Measurements from ENCODE around the gene LDLRAD3.

Gene LDLRAD3

GRCh38 chr11:36053862-36054261 lies 110.0 kb downstream of the LDLRAD3 start:
- no peak for DNase-seq

DNA sequence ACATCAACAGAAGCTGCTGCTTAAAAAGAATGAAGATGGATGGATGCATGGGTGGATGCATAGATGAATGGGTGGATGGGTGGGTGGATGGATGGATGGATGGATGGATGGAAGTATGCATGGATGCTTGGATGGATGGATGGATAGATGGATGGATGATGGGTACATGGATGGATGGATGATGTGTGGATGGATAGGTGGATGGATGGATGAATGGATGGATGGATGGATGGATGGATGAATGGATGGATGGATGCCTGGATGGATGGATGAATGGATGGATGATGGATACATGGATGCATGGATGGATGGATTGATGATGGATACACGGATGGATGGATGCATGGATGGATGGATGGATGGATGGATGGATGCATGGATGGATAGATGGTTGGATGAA lies 110.8 kb downstream of the LDLRAD3 start:
- DNase-seq = no peak

DNA sequence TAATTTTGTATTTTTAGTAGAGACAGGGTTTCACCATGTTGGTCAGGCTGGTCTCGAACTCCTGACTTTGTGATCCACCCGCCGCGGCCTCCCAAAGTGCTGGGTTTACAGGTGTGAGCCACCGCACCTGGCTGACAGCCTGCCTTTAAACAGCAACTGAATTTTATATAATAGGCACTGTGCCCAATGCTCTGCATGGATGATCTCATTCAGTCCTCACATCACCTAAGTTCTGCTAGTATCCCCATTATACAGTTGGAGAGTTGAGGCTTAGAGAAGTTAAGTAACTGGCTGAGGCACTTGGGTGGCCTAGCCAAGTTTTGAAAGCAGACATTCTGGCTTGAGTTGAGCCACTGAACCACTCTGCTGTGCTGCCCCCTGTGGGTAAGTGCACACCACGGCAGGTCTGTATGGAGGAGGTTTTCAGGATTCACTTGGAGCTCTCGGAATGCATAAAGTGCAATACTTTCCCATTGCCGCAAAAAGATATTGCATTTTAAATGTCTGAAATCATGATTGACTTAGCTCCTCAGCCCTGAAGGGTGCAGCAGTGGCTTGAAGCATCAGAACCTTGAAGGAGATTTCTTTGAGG lies 112.4 kb downstream of the LDLRAD3 start:
- DNase-seq = no peak

GRCh38 chr11:36057379-36058042 lies 113.6 kb downstream of the LDLRAD3 start:
- DNase-seq = no peak

DNA sequence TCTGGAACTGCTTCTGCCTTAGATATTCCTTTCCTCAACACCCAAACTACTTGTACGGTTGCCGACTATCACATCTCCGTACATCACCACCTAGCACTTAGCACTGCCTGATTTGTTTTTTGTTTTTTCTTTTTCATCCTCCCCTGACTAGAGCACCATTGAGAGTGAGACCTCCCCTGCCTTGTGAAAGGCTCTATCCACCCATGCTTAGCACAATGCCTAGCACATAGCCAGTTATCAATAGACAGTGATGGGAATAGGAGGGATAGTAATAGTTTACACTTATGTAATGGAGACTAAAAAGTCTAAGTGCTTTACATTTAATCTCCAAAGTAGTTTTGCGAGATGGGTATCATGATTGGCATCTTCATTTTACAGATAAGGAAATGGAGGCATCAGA lies 115.8 kb downstream of the LDLRAD3 start:
- DNase-seq = no peak

GRCh38 chr11:36060926-36061325 lies 117.1 kb downstream of the LDLRAD3 start:
- no peak for DNase-seq

DNA sequence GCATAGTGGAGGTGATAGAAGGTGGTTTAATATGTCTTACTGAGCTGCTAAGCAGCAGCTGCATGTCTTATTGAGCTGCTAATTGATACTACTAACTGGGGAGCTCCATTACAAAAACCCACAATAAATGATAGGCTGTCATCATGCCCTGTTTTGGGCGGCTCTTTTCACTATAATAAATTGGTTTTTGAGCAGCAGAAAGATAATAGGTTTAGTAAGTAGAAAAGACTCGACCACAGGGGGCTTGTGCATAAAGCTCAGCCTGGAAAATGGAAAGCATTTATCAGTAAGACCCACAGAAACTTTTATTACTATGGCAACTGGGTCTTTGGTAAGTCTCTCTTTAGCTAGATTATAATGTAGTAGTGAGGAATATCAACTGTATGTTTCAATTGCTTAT lies 117.6 kb downstream of the LDLRAD3 start:
- no peak for DNase-seq

DNA sequence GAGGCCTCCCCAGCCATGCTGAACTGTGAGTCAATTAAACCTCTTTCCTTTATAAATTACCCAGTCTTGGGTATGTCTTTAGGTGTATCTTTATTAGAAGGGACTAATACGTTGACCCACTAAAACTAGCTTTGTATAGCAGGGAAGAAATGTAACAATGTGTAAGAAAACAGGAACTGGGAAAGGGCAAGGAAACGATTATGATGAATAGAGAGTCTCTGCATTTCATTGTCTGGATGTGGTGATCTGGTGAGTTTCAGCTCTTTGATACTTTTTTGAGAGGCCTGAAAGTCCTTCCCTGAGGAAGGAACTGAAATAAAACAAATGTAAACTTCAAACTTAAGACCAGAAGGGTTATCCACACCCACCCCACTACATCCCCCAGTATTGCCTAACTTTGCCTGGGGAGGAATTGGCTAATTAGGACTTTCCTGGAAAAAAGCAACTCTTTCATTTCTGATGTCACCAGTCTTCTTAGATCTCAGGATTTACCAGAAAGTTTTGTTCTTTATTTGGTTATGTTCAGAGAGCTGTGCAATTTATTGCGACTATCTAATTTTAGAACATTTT lies 119.0 kb downstream of the LDLRAD3 start:
- no peak for DNase-seq

DNA sequence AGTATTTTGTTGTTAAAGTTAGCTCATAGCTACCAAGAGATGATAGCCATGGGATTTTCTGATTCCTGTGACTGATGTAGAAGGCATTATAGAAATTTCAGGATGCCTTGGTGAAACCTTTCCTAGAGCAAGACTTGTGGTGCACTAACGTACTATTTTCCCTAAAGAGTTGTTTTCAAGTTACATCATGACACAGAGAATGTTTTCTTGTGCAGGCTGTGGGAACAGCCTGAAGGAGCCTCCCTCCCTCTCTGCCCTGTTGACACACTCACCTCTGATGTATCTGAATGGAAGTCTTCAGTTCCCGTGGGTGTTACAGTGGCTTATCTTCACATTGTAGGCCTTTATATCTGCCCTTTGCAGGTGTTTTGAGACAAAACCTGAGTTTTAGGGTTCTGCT lies 121.6 kb downstream of the LDLRAD3 start:
- DNase-seq = no peak

- no peak for DNase-seq
Measured at GRCh38 chr11:36066891-36067290, 123.0 kb downstream of the LDLRAD3 start.

GRCh38 chr11:36069576-36070212 lies 125.8 kb downstream of the LDLRAD3 start:
- DNase-seq = no peak

GRCh38 chr11:36070213-36070953 lies 126.5 kb downstream of the LDLRAD3 start:
- no peak for DNase-seq

- DNase-seq = no peak
Measured at GRCh38 chr11:36070954-36071330, 127.1 kb downstream of the LDLRAD3 start.

DNA sequence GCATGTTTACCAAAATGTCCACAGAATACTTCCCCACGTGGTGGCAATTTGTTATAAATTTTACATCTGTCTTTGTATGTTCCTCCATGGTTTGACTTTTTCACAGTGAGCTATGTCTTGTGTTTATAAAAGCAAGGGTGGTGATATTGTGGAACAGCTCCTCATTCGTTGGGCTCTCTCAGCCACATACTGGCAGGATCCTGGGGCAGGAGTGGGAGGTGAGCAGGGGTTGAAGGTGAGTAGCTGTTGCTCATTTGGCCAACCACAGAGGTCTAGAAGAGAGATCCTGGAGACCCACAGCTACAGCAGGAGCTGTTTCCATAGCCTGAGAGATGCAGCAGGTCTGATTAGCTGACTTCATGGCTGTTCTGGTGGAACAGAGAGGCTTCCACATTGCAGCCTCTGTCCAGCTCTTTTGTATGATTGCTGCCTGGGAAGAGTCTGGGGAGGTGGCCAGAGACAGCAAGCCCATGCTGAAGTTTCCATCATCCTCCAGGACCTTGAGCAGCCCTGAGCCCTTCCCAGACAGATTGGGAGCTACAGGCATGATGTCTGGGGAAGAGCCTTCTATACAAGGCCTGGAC lies 128.1 kb downstream of the LDLRAD3 start:
- DNase-seq = no peak

- no peak for DNase-seq
Measured at GRCh38 chr11:36073411-36074203, 129.7 kb downstream of the LDLRAD3 start.

GRCh38 chr11:36074941-36075431 lies 131.1 kb downstream of the LDLRAD3 start:
- no peak for DNase-seq

- no peak for DNase-seq
Measured at GRCh38 chr11:36077368-36077767, 133.5 kb downstream of the LDLRAD3 start.

- no peak for DNase-seq
Measured at GRCh38 chr11:36077886-36078685, 134.2 kb downstream of the LDLRAD3 start.

GRCh38 chr11:36078686-36079055 lies 134.8 kb downstream of the LDLRAD3 start:
- DNase-seq = no peak

DNA sequence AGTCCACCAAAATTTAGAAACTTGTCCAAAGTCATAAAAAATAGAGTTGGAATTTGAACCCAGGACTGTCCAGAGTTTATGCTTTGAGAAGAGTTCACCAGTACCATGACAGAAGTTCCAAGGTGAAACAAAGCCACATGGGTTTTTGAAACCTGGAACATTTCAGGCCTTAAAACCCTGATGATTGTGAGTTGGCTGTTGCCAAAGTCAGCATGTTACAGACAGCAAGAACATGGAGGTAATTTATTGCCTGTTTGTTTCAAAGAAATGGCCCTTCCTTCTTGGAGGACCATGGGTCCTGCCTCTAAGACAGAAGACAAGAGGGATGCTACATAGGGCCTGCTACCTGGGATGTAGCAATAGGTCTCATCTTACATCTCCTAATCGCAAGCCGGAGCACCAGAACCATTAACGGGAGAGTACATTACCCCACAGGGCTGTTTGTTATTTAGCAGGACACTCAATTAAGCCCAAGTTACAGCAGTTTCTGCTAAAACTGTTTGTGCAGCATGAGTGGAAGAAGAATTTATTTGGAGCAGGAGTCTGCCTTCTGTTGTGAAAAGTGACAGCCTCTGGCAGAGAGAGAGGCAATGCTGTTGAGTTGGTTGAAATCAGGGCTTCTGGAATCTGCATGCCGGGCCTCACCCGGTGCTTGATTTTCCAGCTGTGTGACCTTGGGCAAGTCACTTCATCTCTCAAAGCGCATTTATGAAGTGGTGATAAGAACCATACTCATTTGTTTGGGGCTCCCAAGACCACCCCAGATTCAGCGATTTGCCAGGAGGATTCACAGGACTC lies 136.2 kb downstream of the LDLRAD3 start:
- no peak for DNase-seq
